Subcutaneous adipose tissue (tissue), 4 donors: Measurements from ENCODE around the gene ACSBG1. TPM values are rescaled to one million over a fixed set of nuclear protein-coding genes. Genes with fewer than 3 reads are reported as not detected.

Experiments
- CTCF ChIP-seq: fragments of 450-650 bp; IDR thresholded peaks from one replicate; pipeline ENCODE4 v1.5.1; 2016; ENCODE audit warnings: low read depth, mild to moderate bottlenecking, control low read depth, antibody characterized with exemption, moderate library complexity
- total RNA-seq, 4 donors: library from RNA; depleted of rRNA; stranded (reverse); fragments of >200 nt; gene quantifications; one replicate each; pipeline ENCODE4 v1.1.0, GENCODE V29; 2016

Gene ACSBG1
- total RNA-seq, 4 donors from 2014 or later = not detected

- TF ChIP-seq CTCF = no peak
Measured at GRCh38 chr15:78261062-78261461, 26.7 kb upstream of the ACSBG1 start.

GRCh38 chr15:78260489-78260888 lies 26.1 kb upstream of the ACSBG1 start:
- no peak for TF ChIP-seq CTCF

GRCh38 chr15:78259232-78259631 lies 24.9 kb upstream of the ACSBG1 start:
- no peak for TF ChIP-seq CTCF

GRCh38 chr15:78257681-78258080 lies 23.3 kb upstream of the ACSBG1 start:
- TF ChIP-seq CTCF = no peak

- TF ChIP-seq CTCF = no peak
Measured at GRCh38 chr15:78256044-78256437, 21.7 kb upstream of the ACSBG1 start.

GRCh38 chr15:78255421-78256043 lies 21.2 kb upstream of the ACSBG1 start:
- no peak for TF ChIP-seq CTCF

GRCh38 chr15:78251136-78251535 lies 16.8 kb upstream of the ACSBG1 start:
- no peak for TF ChIP-seq CTCF
